HG02884 (cell line): ENCODE results near the gene ARHGAP23.
"Not testable (repeated sequence)": the region's sequence is repeated elsewhere in the genome, so short reads cannot be mapped to it uniquely, and the experiment has no call there.

Source experiments
- ATAC-seq: cut with Tn5 transposase; IDR thresholded peaks from one replicate; pipeline ENCODE4 v1.9.1; 2021; ENCODE audit warnings: mild to moderate bottlenecking, moderate library complexity; ENCODE audit not compliant: unreplicated experiment

The ARHGAP23 gene

DNA sequence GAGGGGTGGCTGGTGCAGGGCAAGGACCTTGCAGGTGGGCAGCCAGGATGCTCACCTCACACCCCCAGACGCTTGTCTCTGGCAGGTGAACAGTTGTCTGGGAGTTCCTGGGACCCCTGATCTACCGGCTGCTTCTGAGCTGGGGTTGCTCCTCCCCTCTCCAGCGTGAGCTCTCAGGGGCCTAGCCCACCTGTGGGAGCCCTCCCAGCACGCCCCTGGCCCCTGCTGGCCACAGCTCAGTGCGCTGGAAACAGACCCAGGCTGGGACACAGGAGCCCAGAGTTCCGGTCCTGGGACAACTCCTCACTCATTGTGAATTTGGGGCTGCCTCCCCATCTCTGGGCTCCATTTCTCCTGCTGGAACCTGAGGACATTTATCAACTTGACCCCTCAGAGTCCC lies 30.3 kb downstream of the ARHGAP23 start:
- ATAC-seq = no peak

DNA sequence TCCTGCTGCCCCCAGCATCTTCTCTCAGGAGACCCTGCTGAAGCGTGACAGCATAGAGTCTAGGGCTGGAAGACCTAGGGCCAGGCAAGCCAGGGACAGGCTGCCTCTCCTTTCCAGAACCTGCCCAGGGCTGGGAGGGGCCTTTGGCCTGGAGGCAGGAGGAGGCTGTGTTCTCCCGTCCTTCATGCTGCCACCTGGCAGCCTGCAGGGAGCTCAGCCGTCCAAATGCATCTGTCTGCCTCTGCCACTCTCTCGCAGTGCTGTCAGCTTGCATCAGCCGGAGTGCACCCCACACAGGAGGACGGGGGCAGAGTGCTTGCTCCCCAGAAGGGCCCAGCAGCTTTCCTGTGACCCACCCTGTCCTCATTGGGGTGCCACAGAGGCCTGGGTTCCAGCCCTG lies 31.3 kb downstream of the ARHGAP23 start:
- no peak for ATAC-seq

DNA sequence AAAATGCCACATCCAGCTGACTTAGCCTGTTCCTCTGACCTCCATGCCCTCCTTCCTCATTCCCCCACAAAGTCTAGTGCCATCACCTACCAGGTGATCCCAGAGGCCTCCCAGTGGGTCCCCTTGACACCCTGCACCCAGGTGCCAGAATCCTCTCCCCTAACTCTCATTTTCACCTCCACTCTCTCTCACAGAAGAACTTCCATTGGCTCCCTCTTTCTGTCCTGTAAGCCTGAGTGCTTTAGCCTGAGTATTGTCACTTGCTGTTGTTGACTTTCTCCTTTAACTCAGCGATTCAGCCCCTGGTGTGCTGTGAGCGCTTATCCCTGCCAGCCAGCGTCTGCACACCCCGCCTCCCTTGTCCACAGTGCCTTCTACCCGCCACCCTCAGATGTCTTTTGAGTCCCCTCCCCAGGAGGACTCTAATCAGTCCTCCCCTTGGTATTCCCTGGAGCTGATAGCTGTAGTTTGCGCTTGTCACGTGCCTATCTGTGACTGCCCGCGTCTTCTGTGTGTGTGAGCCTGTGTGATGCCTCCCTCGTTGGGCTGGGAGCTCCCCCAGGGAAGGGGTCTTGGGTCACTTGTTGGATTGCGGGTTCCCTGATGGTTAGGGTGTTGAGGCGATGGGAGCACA lies 31.9 kb downstream of the ARHGAP23 start:
- no peak for ATAC-seq

DNA sequence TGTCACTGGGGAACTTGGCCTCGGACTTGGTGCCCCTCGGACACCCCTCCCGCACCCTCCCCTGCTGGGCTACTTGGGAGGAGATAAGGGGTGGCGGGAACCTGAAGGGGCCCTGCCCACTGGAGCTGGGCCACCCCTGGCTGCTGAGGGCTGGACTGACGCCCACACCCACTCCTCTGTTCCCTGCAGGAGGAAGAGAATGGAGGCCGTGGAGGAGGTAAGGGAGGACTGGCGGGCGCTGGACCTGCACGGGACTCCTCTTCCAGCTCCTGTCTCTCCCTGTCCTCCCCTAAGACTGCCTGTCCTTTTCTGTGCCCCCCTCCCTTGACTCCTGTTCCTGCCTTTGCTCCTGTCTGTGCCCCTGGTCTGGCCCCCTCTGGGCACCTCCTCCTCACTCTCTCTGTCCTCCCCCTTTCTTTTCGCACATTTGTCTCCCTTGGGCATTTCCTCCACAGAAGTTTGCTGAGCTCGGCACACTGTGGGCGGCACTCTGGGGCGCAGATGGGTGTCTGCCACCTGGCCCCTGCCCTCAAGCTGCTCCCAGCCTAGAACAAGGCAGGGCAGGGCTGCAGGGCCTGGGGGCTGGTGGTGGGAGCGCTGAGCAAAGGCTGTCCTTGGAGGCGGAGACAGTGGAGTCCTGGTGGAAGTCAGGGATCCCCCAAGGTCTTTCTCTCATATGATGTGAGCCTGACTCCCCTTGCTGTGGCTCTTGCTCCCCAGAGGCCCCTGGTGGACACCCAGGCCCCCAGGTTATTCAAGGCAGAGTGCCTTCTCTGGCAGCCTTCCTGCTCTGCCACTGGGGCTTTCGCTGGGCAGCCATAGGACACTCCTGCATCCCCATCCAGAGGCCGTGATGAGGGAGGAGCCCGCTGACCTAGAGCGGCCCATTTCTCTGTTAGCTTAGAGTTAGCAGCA lies 32.7 kb downstream of the ARHGAP23 start:
- no peak for ATAC-seq

DNA sequence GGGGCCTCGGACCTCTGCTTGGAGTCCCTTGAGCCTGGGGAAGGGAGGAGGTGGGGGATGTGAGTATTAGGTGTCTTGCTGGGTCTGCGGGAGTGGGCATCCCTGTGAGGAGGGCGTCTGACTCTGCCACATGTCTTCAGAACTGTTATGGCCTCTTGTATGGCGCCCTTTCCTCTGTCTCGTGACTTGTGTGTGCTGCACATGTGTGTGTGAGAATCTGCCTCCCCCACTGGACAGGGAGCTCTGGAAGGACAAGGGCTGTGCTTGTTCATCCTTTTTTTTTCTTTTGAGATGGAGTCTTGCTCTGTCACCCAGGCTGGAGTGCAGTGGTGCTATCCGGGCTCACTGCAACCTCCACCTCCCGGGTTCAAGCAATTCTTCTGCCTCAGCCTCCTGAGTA lies 33.4 kb downstream of the ARHGAP23 start:
- ATAC-seq = no peak

DNA sequence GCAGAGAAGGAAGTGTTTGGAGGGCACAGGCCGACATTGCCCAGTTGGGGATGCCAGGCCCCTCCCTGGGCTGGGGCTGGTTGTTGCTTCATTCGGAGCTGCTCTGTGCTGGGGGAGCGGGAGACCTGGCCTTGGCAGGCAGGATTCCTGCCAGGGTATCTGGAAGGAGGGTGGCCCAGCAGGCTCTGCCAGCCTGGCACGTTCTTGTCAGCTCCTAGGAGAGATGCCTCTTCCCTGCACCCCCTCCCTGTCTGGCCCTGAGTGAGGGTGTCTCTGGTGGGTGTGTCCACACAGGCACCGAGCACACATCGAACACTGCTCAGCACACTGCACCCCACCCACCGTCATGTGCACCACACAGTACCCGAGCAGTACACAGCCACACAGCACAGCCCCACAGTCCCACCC lies 35.2 kb downstream of the ARHGAP23 start:
- ATAC-seq = no peak

DNA sequence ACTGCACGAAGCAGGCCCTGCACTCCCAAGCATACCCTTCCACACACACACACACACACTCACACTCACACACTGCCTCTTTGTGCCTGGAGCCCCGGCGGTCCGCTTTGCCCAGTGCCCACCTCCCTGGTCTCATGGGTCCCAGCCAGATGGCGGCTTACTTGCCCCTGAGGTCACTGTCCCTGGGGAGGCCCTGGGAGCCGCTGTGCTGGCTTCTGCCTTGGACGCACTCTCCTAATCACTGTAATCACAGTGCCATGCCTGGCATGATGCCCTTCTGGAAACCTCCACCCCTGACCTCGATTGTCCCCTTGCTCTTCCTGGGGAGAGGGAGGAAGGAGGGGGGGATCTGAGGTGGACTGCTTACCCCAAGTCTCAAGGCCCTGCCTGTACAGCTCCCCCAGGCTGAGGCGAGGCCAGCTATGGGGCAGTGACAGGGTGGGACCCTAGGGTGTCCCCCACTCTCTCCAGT lies 36.0 kb downstream of the ARHGAP23 start:
- ATAC-seq = no peak

DNA sequence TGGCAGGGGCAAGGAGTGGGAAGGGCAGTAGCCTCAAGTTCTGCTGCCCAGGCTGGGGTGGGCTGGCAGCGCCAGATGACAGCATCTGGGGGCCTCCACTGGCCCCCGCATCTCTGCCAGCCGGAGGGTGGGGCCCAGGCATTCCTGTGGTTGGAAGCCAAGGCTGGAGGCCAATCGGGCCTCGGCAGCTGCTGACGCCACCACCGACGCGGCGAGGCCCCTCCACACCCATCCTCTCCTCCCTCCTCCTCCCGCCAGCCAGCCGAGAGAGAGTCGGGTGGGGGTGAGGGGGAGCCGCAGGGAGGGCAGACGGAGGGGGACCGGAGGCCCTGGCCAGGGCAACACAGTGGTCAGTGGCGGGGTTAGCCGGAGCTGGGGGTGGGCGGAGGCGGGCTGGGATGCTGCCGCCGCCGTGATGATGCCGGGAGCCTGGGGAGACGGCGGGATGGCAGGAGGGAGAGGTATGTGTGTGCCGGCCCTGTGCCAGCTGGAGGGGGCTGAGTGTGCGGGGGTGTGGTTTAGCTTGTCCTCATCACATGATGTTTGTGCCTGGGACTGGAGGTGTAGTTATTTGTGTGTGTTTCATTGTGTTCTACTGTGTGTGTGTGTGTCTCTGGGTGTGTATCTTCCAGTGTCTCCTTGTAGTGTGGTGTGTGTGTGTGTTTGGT lies 36.6 kb downstream of the ARHGAP23 start:
- no peak for ATAC-seq

DNA sequence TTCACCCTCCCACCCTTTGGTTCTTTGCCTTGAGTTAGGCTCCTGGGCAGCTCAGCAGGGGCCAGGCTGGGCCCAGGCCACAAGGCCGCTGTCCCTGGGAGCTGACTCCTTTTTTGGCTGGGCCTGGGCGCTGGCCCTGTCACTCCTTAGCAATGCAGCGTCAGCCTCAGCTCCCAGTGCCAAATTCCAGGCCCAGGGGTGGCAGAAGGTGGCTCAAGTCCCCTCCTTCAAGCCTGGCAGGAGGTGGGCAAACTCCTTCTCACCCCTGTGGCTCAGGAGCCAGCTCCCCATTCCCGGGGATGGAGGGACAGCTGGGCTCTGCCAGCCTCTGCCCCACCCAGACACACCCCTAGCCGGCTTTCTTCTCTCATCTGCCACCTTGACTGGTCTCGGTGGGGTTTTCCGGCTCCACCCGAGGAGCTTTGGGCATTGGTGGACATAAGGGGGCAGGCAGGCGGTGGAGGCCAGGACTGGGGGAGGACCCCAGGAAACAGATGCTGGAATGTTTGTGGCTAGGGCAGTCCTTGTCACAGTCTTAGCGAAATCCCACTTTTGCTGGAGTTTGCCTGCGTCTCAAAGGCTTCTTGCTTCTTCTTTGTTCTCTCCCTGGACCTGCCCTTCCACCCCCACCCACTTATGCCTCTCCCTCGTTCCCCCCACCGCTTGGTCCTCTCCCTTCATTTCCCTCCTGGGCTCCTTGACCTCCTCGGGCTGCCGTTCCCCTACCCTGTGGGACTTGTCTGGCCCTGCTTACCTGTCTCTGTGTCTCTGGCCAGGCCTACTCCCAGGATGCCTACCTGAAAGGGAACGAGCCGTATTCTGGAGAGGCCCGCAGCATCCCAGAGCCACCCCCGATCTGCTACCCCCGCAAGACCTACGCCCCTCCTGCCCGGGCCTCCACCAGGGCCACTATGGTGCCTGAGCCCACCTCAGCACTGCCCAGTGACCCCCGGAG lies 37.4 kb downstream of the ARHGAP23 start:
- ATAC-seq = no peak

DNA sequence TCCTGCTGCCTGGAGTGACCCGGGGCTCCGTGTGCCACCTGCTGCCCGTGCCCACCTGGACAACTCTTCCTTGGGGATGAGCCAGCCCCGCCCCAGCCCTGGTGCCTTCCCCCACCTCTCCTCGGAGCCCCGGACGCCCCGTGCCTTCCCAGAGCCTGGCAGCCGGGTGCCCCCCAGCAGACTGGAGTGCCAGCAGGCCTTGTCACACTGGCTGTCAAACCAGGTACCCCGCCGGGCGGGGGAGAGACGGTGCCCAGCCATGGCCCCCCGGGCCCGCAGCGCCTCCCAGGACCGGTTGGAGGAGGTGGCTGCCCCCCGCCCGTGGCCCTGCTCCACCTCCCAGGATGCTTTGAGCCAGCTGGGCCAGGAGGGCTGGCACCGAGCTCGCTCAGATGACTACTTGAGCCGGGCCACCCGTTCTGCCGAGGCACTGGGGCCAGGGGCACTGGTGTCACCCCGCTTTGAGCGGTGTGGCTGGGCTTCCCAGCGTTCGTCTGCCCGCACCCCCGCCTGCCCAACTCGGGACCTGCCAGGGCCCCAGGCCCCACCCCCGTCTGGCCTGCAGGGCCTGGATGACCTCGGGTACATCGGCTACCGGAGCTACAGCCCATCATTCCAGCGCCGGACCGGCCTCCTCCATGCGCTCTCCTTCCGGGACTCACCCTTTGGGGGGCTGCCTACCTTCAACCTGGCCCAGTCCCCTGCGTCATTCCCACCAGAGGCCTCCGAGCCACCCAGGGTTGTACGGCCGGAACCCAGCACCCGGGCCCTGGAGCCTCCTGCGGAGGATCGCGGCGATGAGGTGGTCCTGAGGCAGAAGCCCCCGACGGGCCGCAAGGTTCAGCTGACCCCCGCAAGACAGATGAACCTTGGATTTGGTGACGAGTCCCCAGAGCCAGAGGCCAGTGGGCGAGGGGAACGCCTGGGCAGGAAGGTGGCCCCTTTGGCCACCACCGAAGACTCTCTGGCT lies 38.4 kb downstream of the ARHGAP23 start:
- no peak for ATAC-seq

DNA sequence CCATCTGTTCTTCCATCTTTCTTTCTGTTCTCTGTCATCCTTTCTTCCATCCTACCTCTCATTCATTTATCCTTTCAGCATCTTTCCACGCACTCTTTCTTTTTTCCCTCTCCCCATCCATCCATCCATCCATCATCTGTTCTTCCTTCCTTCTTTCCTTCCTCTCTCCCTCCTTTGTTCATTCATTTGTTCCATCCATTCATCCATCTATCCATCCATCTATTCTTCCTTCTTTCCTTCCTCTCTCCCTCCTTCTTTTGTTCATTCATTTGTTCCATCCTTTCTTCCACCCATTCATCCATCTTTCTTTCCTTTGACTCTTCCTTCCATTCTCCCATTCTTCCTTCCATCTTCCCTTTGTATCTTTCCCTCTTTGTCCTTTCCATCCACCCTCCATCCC lies 39.2 kb downstream of the ARHGAP23 start:
- no peak for ATAC-seq

DNA sequence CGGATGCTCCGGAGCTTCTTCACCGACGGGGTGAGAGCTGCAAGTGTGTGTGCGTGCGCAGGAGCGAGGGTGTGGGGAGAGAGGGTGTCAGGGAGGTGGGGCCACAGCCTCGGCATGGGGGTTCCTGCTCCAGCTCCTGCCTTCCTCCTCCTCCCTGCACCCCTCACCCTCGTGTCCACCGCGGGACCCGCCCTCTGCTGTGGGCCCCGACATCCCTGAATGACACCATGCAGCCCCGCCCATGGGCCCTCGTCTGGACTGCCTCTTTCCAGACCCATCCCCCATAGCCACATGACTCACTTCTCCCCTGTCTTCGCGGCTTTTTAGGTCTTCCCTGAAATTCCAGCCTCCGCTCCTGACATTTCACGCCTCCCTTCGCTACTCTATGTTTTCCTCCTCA lies 41.6 kb downstream of the ARHGAP23 start:
- no peak for ATAC-seq

DNA sequence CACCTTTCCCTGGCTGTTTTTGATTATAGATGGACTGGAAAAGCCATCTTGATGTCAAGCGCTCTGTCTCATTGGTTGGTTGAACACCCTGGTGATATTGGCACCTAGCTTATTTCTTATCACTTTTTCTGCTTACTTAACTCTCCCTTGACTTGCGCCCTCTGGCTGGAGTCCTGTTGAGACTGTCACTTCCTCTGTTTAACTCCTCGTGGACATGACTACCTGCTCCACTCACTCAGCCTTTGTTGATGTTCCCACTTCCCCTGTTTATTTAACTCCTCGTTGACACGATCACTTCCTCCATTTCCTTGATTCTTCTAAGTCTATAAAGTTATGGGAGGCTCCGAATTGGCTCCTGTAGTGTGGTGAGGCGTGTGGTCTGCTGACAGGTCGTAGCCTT lies 43.0 kb downstream of the ARHGAP23 start:
- ATAC-seq = not testable (repeated sequence)

DNA sequence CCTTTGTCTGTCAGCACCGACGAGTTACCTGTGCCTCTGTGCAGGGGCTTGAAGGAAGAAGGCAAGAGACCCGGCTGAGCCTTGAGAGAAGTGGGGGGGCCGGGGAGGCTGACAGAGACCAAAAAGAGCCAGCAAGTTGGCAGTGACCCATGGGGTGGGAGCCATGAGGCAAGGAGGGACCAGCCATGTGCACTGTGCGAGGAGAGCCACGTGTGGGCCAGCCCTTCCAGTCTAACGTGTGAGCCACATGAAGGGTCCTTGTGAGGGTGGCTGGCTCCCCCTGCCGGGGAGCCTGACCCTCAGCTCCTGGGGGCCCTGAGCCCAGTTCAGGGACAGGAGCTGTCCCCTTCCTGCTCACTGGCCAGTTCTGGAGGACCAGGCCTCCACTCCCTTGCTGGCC lies 46.4 kb downstream of the ARHGAP23 start:
- ATAC-seq = not testable (repeated sequence)

DNA sequence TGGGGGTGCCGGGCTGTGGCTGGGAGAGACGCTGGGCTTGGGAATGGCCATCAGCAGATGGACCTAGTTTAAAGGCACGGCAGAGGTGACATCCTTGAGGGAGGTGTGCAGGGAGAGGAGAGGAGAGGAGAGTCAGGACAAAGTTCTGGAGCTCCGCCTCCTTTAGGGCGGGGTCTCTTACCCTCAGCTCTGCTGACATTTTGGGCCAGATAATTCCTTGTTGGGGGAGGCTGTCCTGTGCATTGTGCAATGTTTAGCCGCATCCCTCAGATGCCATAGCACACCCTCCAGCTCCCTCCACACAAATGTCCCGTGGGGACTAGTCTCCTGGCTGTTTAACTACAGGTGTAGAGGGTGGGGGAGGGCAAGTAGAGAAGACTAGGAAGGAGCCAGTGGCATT lies 48.3 kb downstream of the ARHGAP23 start:
- no peak for ATAC-seq

DNA sequence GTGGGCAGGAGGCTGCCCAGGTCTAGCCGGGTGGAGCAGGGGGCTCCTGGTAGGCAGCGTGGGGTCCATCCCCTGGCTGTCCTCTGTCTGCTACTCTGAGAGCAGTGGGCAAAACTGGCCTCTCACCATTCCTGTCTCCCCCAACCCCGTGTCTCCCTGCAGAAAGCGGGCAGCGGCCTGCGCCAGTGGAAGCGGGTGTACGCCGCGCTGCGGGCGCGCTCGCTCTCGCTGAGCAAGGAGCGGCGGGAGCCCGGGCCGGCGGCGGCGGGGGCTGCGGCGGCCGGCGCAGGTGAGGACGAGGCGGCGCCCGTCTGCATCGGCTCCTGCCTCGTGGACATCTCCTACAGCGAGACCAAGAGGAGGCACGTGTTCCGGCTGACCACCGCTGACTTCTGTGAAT lies 49.2 kb downstream of the ARHGAP23 start:
- not testable (repeated sequence) for ATAC-seq

DNA sequence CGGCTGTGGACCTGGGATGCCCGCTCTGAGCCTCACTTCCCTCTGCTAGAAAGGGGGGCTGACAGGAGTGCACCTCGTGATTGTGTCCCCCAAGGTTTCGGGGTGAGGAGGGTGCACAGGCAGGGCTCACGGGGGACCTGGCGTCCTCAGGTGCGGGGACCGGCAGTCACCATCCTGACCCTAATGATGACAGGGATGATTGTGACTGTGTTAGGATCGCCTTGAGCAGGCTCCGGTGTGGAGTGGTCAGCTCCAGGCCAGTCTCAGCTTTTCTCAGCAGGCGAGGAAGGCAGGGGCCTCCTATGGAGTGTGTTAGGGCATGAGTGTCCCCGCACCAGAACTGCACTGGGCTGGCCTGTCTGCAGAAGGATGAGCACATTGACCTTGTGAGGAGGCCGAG lies 49.7 kb downstream of the ARHGAP23 start:
- ATAC-seq = not testable (repeated sequence)

DNA sequence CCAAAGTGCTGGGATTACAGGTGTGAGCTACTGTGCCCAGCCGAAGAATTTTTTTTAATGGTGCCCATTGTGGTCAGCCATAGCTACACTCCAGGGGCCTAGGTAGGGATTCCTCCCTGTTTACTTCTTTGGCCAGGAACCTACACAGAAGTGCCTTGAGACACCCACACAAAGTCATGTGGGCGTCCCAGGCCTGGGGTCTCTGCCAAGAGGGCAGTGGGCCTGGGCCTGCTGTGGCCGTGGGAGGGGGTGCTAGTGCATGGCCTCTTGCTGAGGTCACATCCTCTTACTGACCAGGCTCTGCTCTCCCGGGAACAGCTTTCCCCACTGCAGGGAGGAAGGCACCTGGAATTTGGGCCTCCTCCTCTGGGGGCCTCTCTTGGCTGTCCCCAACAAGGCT lies 50.4 kb downstream of the ARHGAP23 start:
- not testable (repeated sequence) for ATAC-seq

DNA sequence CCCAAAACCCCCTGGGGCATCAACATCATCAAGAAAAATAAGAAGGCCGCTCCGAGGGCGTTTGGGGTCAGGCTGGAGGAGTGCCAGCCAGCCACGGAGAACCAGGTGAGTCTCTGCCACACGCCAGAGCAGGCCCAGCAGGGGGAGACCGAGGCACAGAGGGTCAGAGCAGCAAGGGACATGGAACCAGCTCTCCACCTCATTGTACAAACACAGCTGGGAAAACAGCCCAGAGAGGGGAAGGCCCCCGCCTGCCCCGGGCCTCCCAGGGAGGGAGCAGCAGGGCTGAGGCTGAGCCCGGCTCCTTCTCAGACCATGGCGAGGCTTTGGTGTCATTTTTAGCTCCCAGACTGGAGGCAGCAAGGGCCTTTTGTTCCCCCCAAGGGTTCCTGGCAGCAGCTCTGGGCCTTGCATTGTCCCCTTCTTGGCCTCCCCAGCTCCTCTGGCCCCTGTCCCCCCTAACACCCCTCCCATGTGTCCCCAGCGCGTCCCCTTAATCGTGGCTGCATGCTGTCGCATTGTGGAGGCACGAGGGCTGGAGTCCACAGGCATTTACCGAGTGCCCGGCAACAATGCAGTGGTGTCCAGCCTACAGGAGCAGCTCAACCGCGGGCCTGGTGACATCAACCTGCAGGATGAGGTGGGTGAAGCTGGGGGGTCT lies 53.9 kb downstream of the ARHGAP23 start:
- ATAC-seq = not testable (repeated sequence)
